Mucosa of stomach (tissue), 1 donor: ENCODE results near the gene RWDD3.

Experiments
- H3K27me3 ChIP-seq: one replicate; pipeline ENCODE4 v1.7.0; 2013; ENCODE audit warnings: mild to moderate bottlenecking, low read length; ENCODE audit not compliant: control insufficient read depth, insufficient read depth
- H3K36me3 ChIP-seq: one replicate; pipeline ENCODE4 v1.7.0; 2013; ENCODE audit warnings: low read length; ENCODE audit not compliant: control insufficient read depth, insufficient read depth
- H3K4me1 ChIP-seq: one replicate; pipeline ENCODE4 v1.7.0; 2013; ENCODE audit warnings: mild to moderate bottlenecking, low read length; ENCODE audit not compliant: control insufficient read depth, insufficient read depth
- H3K4me3 ChIP-seq: one replicate; pipeline ENCODE4 v1.7.0; 2013; ENCODE audit warnings: low read length
- H3K9ac ChIP-seq: one replicate; pipeline ENCODE4 v1.7.0; 2013; ENCODE audit warnings: mild to moderate bottlenecking, low read length, moderate library complexity
- H3K9me3 ChIP-seq: one replicate; pipeline ENCODE4 v1.7.0; 2013; ENCODE audit warnings: mild to moderate bottlenecking, low read length, moderate library complexity; ENCODE audit not compliant: control insufficient read depth
- donor health status: Pancreatic carcinoma.

The RWDD3 gene

DNA sequence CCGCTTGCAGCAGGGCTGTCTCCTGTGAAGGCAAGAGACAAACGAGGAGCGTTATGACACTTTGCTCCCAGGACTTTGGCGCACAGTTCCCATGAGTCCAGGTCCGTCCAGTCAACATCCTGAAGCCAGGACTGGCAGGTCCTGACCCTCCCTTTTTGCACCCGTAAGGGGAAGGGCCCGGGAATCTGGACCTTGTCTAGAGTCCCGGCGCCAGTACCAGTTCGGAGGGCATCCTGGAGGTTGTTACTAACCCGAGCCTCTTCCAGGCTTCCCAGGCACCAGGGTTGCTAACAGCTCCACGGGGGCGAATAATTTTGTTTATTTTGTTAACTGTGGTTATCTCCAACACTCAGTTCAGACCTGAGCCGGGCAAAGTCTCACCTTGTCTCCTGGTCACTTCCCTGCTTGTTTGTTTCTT lies 682 bp upstream of the RWDD3 start:
- H3K4me1 ChIP-seq = peaks cover 8% of the 10 kb centered on the region
- H3K9ac ChIP-seq = peak overlapping the region; percentile 88
- H3K27me3 ChIP-seq = no peaks in the 10 kb centered on the region
- H3K9me3 ChIP-seq = no peaks in the 10 kb centered on the region
- H3K4me3 ChIP-seq = peak overlapping the region; percentile 61
- H3K36me3 ChIP-seq = no peaks in the 10 kb centered on the region

DNA sequence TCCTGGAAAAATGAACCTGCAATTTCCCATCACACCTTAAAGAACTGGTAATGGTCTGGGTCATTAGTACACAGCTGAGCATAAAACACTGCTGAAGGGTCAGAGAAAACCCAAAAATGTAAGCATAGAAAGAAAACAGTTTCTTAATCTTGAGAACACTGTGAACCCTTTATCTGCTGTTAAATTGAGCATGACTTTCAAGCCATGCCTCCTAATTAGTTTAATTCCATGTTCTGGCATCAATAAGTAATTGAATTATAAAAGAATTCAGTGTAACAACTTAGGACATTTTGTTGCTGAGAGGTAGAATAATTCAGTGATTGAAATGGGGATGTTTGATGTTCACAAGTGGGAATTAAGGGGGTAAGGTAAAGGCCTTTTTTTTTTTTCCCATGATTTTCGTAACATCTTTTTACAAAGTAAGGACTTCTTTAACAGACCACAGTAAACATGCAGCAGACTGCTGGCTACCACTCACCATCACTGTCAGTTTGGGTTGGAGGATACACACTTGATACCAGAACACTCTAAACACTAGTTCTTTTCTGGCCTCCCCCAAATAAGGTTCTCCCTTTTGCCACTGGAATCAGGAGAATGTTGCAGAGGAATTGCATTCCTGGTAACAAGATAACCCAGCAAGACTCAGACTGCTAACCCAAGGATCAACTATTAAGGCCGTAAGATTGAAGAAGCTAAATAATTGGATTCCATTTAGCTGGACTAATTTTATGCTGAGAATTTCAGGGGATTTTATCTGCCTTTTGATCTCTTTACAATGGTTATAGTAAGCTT lies 3.0 kb downstream of the RWDD3 start:
- Histone ChIP-seq H3K4me1 (peaks cover 8% of the 10 kb centered on the region), H3K4me3 (no peak overlapping the region), H3K9me3 (no peaks in the 10 kb centered on the region), H3K27me3 (no peaks in the 10 kb centered on the region), H3K36me3 (no peaks in the 10 kb centered on the region), H3K9ac (no peak overlapping the region)

DNA sequence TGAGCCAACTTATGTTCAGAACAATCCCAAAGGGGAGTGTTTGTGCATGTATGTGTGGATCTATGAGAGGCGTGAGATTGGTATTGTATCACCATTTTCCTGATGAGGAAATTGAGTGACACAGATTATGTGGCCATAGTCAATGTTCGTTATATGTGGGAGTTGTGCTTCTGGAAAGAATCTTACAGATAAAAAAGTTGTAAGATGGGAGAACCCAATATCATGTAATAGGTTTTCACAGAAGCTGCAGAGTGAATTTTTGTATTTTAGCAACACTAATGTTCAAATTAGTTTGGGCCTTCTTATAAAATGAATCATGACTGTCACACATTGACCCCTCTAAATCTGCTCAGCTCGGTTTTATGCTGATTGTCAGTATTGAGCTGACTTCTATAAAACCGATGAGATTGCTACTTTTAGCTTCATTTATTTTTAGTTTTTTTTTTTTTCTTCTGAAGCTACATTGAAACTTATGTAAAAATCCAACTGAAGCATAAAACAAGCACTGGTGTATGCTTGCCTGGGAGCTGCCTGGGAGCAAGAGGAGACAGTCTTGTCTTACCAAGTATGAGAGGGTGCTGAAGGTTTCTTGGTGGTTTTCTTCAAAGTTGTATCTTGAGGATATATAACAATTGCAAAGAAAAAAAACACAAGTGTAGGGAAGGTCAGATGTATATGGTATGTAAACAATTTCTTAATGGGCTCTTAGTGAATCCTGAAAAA lies 4.1 kb downstream of the RWDD3 start:
- Histone ChIP-seq H3K4me3 (no peak overlapping the region), H3K4me1 (peaks cover 5% of the 10 kb centered on the region), H3K27me3 (no peaks in the 10 kb centered on the region), H3K36me3 (no peaks in the 10 kb centered on the region), H3K9ac (no peak overlapping the region), H3K9me3 (no peaks in the 10 kb centered on the region)

DNA sequence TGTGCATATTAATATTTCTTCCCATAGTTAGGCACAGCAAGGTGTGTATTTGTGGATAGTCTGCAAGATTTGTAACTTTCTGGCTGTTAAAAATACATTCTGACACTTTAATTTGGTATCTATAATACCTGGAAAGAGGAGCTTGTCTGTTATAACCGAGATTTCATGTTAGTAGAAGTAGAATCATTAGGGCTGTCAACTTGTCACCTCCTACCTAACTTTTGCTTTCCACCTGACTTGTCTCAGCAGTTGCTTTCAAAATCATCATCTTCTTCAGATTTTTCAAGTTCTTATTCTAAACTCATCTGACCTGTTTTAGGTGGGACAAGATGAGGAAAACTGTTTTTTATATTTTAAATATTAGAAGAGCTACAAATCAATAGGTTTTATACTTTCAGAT lies 11.0 kb downstream of the RWDD3 start:
- Histone ChIP-seq H3K4me1 (no peaks in the 10 kb centered on the region), H3K36me3 (no peaks in the 10 kb centered on the region), H3K9me3 (no peaks in the 10 kb centered on the region), H3K4me3 (no peak overlapping the region), H3K9ac (no peak overlapping the region), H3K27me3 (no peaks in the 10 kb centered on the region)

DNA sequence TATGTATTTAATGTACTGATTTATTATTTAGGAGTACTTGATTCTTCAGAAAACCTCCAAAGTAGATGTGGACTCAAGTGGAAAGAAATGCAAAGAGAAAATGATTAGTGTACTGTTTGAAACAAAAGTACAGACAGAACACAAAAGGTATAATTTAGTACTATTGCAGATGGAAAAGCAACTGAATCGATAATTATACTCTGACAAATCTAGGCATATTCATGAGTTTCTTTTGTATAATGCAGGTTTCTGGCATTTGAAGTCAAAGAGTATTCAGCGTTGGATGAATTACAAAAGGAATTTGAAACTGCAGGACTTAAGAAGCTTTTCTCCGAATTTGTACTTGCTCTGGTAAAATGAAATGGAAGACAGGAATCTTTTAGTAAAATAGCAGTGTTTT lies 12.5 kb downstream of the RWDD3 start:
- Histone ChIP-seq H3K36me3 (no peaks in the 10 kb centered on the region), H3K27me3 (no peaks in the 10 kb centered on the region), H3K4me1 (no peaks in the 10 kb centered on the region)

DNA sequence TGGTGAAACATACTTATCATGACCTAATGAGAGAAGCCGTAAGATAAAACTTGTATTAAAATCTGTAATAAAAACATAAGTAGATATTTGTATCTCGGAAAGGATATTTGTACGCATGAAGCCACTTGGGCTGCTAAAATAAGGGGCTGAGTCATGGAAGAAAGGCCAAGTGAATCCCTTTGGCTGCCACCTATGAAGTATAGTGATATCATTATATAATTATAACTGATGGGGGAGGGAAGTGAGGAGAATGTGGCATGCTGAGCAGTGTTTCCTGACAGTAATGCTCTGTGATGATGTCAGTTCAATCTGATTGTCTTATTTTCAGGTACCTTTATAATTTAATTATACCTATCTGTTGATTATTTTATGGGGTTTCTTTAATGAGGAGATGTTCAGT lies 13.6 kb downstream of the RWDD3 start:
- Histone ChIP-seq H3K27me3 (no peaks in the 10 kb centered on the region), H3K9ac (no peak overlapping the region), H3K4me3 (no peak overlapping the region), H3K36me3 (no peaks in the 10 kb centered on the region), H3K9me3 (no peaks in the 10 kb centered on the region), H3K4me1 (no peaks in the 10 kb centered on the region)

More for the DNA sequence above, 12.5 kb downstream of the RWDD3 start:
- no peaks in the 10 kb centered on the region for H3K9me3 ChIP-seq
- H3K4me3 ChIP-seq = no peak overlapping the region
- no peak overlapping the region for H3K9ac ChIP-seq

DNA sequence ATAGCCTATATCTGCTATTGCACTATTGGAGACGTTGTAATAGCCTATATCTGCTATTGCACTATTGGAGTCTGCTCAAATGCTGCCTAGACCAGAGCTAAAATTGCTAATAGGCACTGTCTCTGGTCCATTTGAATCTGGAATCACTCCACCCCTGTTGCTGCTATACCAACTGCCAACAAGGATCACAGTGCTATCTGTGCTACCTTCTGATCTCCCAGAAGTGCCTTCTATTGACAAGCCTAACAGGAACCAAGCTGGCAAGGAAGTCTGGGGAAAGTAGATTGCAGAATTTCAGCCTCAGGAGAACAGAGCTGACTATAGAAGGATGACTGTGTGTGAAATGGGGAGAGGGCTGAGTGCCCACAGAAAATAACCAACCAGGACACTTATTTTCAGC lies 15.9 kb downstream of the RWDD3 start:
- Histone ChIP-seq H3K4me1 (no peaks in the 10 kb centered on the region), H3K36me3 (no peaks in the 10 kb centered on the region), H3K4me3 (no peak overlapping the region), H3K27me3 (no peaks in the 10 kb centered on the region), H3K9me3 (no peaks in the 10 kb centered on the region), H3K9ac (no peak overlapping the region)

DNA sequence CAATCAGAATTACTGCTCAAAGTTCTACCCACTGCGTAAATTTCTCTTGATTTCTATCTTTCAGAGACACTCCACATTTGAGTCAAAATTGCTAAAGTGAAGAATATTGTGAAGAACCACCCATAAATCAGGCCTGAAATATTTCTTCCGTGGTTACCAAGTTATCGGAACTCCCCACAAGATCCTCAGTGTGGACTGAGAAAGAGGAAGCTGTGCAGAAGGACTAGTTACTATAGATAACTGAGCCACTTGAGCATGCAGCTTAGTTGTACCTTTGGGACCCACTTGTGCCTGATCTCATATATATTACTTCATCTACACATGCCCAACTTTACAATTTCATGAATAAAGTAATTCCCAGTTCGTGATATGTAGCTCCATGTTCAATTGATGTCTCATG lies 18.4 kb downstream of the RWDD3 start:
- no peak overlapping the region for H3K4me3 ChIP-seq
- no peaks in the 10 kb centered on the region for H3K27me3 ChIP-seq
- no peaks in the 10 kb centered on the region for H3K36me3 ChIP-seq
- no peak overlapping the region for H3K9ac ChIP-seq
- H3K9me3 ChIP-seq = no peaks in the 10 kb centered on the region
- H3K4me1 ChIP-seq = no peaks in the 10 kb centered on the region

DNA sequence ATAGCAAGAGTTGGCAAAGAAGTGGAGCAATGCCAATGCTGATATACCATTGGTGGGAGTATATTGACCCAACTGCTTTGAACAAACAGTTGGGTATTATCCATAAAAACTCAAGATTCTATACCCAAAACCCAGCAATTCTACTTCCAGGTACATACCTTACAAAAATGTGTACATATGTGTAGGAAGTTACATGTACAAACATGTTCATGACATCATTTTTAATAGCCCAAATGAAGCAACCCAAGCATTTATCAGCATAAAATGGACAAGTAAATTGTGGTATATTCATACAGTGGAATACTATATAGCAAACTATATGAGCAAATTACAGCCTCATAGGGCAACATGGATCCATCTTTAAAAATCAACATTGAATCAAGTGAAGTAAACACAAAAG lies 20.9 kb downstream of the RWDD3 start:
- Histone ChIP-seq H3K4me3 (no peak overlapping the region), H3K4me1 (no peaks in the 10 kb centered on the region), H3K9ac (no peak overlapping the region), H3K9me3 (no peaks in the 10 kb centered on the region), H3K36me3 (no peaks in the 10 kb centered on the region), H3K27me3 (no peaks in the 10 kb centered on the region)

DNA sequence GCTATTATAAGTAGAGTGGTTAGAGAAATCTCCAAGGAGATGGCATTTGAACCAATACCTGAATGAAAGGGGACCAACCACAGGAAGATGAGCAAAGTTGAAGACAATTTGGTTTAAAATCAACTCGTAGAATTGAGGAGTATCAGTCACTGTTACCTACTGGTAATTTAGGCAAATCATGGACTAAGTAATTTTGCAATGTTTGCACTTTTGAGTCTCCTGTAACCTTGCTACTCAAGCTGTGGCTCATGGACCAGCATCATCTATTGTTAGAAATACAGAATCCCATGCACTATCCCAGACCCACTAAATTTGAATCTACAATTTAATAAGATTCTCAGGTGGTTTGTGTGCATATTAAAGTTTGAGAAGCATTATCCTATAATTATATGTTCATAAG lies 21.8 kb downstream of the RWDD3 start:
- H3K4me3 ChIP-seq = no peak overlapping the region

DNA sequence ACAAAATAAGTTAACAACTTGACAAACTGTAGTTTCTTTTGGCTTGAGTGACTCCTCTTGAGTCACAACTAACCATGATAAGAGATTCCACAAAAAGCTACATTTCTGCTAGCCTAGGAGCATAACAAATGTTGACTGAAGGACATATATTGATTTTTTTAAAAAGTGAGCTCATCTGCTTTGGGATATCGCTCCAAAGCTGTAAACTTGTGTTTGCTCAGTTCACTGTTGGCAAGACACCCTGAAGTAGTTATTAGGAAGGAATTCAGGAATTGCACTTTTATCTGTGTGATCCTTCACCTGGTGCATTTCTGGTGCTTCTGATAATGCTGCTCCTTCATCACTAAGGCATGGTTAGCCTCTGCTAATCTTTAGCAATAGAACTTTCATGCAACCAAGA lies 23.7 kb downstream of the RWDD3 start:
- Histone ChIP-seq H3K9me3 (no peaks in the 10 kb centered on the region), H3K27me3 (no peaks in the 10 kb centered on the region), H3K36me3 (no peaks in the 10 kb centered on the region), H3K4me3 (no peak overlapping the region), H3K4me1 (no peaks in the 10 kb centered on the region), H3K9ac (no peak overlapping the region)

More for the DNA sequence above, 21.8 kb downstream of the RWDD3 start:
- H3K4me1 ChIP-seq = no peaks in the 10 kb centered on the region
- no peaks in the 10 kb centered on the region for H3K9me3 ChIP-seq
- H3K9ac ChIP-seq = no peak overlapping the region
- no peaks in the 10 kb centered on the region for H3K36me3 ChIP-seq
- H3K27me3 ChIP-seq = no peaks in the 10 kb centered on the region

DNA sequence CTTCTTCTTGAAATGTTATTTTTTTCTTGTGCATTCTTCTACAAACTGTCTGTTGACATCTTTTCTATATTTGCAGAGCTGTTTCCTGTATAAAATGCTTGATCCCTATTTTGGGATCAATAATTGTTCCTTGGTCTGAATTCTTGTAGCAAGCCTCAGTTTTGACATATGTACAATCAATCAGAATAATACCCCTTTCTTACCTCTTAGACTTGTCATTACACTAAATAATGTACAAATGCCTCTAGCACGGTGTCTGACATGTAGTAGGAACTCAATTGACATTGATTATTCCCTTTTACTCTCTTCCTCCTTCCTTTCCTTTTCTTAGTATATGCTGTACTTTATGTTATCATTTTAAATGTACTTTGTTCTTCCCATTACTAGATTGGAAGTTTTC lies 25.2 kb downstream of the RWDD3 start:
- H3K36me3 ChIP-seq = no peaks in the 10 kb centered on the region
- H3K4me1 ChIP-seq = no peaks in the 10 kb centered on the region
- H3K9ac ChIP-seq = no peak overlapping the region
- H3K9me3 ChIP-seq = no peaks in the 10 kb centered on the region
- H3K27me3 ChIP-seq = no peaks in the 10 kb centered on the region
- H3K4me3 ChIP-seq = no peak overlapping the region
